HUES64 (cell line): Measurements from ENCODE around the gene GARNL3.

ENCODE experiments used
- H3K27ac ChIP-seq: 2 replicates; pipeline ENCODE4 v1.7.0; 2013; ENCODE audit warnings: low read depth, low read length, inconsistent platforms
- H3K27me3 ChIP-seq: 2 replicates; pipeline ENCODE4 v1.6.1; 2013; ENCODE audit warnings: mild to moderate bottlenecking, low read length; ENCODE audit not compliant: insufficient read depth
- H3K36me3 ChIP-seq: 2 replicates; pipeline ENCODE4 v1.6.1; 2013; ENCODE audit warnings: mild to moderate bottlenecking, low read length; ENCODE audit not compliant: insufficient read depth
- H3K4me1 ChIP-seq: 2 replicates; pipeline ENCODE4 v1.6.1; 2013; ENCODE audit warnings: mild to moderate bottlenecking, low read length, moderate library complexity; ENCODE audit not compliant: insufficient read depth
- H3K4me3 ChIP-seq: 2 replicates; pipeline ENCODE4 v1.5.1; 2013; ENCODE audit warnings: mild to moderate bottlenecking, low read length, moderate library complexity
- H3K9ac ChIP-seq: 2 replicates; pipeline ENCODE4 v1.6.1; 2013; ENCODE audit warnings: mild to moderate bottlenecking, low read depth, low read length
- H3K9me3 ChIP-seq: 2 replicates; pipeline ENCODE4 v1.6.1; 2013; ENCODE audit warnings: low read depth, low read length; ENCODE audit not compliant: insufficient read depth
- WGBS: fragments of 150-250, 120-280 bp; methylation state at CpG from one replicate; pipeline ENCODE4 v1.1.7; 2013; ENCODE audit warnings: missing lambda C conversion rate; 5-methylcytosine and 5-hydroxymethylcytosine counted together

The GARNL3 gene

GRCh38 chr9:127390248-127390545, 125.6 kb downstream of the GARNL3 start:
- Histone ChIP-seq H3K4me3 (no peak overlapping the region), H3K36me3 (no peaks in the 10 kb centered on the region), H3K9ac (no peak overlapping the region), H3K9me3 (no peaks in the 10 kb centered on the region), H3K27ac (no peak overlapping the region), H3K27me3 (peaks cover 4% of the 10 kb centered on the region; the same call in 1 of the 2 replicates), H3K4me1 (0 out of 2 replicates have a peak, but pooled peaks cover 5% of the 10 kb centered on the region)
- WGBS, result 96% methylated on average over 2 of the region's 2 CpGs

- H3K27ac ChIP-seq, result no peak overlapping the region
- no peak overlapping the region for H3K4me3 ChIP-seq
- H3K36me3 ChIP-seq, result no peaks in the 10 kb centered on the region
- 0 out of 2 replicates have a peak, but pooled peaks cover 5% of the 10 kb centered on the region for H3K4me1 ChIP-seq
- H3K9ac ChIP-seq, result no peak overlapping the region
- H3K27me3 ChIP-seq, result peaks cover 8% of the 10 kb centered on the region; the same call in 1 of the 2 replicates
- H3K9me3 ChIP-seq, result no peaks in the 10 kb centered on the region
- WGBS, result 82% methylated on average over 5 of the region's 5 CpGs
Observed at GRCh38 chr9:127390563-127390962, 126.0 kb downstream of the GARNL3 start.

- Histone ChIP-seq H3K9me3 (no peaks in the 10 kb centered on the region), H3K27ac (no peak overlapping the region), H3K36me3 (no peaks in the 10 kb centered on the region), H3K4me1 (0 out of 2 replicates have a peak, but pooled peaks cover 5% of the 10 kb centered on the region), H3K9ac (no peak overlapping the region), H3K27me3 (peaks cover 13% of the 10 kb centered on the region; the same call in 1 of the 2 replicates), H3K4me3 (no peak overlapping the region)
- WGBS, result 86% methylated on average over 5 of the region's 5 CpGs
Observed at GRCh38 chr9:127392166-127392565, 127.6 kb downstream of the GARNL3 start.

- peaks cover 13% of the 10 kb centered on the region; the same call in 1 of the 2 replicates for H3K27me3 ChIP-seq
- 0 out of 2 replicates have a peak, but pooled peaks cover 5% of the 10 kb centered on the region for H3K4me1 ChIP-seq
- 89% methylated on average over 5 of the region's 5 CpGs for WGBS
- no peaks in the 10 kb centered on the region for H3K36me3 ChIP-seq
- no peak overlapping the region for H3K27ac ChIP-seq
- no peak overlapping the region for H3K4me3 ChIP-seq
- H3K9ac ChIP-seq, result no peak overlapping the region
- no peaks in the 10 kb centered on the region for H3K9me3 ChIP-seq
Observed at GRCh38 chr9:127392976-127393375, 128.4 kb downstream of the GARNL3 start.

- H3K27ac ChIP-seq, result no peak overlapping the region
- WGBS, result 100% methylated on average over 2 of the region's 2 CpGs
- H3K27me3 ChIP-seq, result peaks cover 13% of the 10 kb centered on the region; the same call in 1 of the 2 replicates
- H3K9me3 ChIP-seq, result no peaks in the 10 kb centered on the region
- H3K4me1 ChIP-seq, result peaks cover 8% of the 10 kb centered on the region; the same call in 1 of the 2 replicates
- no peak overlapping the region for H3K4me3 ChIP-seq
- H3K9ac ChIP-seq, result no peak overlapping the region
- H3K36me3 ChIP-seq, result no peaks in the 10 kb centered on the region
Observed at GRCh38 chr9:127393645-127394044, 129.1 kb downstream of the GARNL3 start.

GRCh38 chr9:127395497-127396252, 131.1 kb downstream of the GARNL3 start:
- Histone ChIP-seq H3K27me3 (peaks cover 13% of the 10 kb centered on the region; the same call in 1 of the 2 replicates), H3K4me3 (peak overlapping the region; percentile 65), H3K9me3 (no peaks in the 10 kb centered on the region), H3K27ac (no peak overlapping the region), H3K4me1 (peaks cover 6% of the 10 kb centered on the region; the same call in 1 of the 2 replicates), H3K9ac (peak overlapping the region; percentile 52), H3K36me3 (no peaks in the 10 kb centered on the region; the same call in 1 of the 2 replicates)
- WGBS, result 77% methylated on average over 7 of the region's 7 CpGs

- Histone ChIP-seq H3K4me3 (peak overlapping the region; percentile 65), H3K9me3 (no peaks in the 10 kb centered on the region), H3K27ac (peak overlapping the region; percentile 53; the same call in 1 of the 2 replicates), H3K4me1 (peaks cover 6% of the 10 kb centered on the region; the same call in 1 of the 2 replicates), H3K9ac (peak overlapping the region; percentile 52), H3K36me3 (peaks cover 3% of the 10 kb centered on the region), H3K27me3 (peaks cover 13% of the 10 kb centered on the region; the same call in 1 of the 2 replicates)
- 6% methylated on average over 27 of the region's 27 CpGs for WGBS
Observed at GRCh38 chr9:127396253-127396807, 131.8 kb downstream of the GARNL3 start.

- Histone ChIP-seq H3K36me3 (peaks cover 7% of the 10 kb centered on the region), H3K4me1 (peaks cover 6% of the 10 kb centered on the region; the same call in 1 of the 2 replicates), H3K27ac (peak within 1 kb of the TSS; percentile 63; the same call in 1 of the 2 replicates), H3K4me3 (peak within 1 kb of the TSS; percentile 65), H3K9ac (peak within 1 kb of the TSS; percentile 60), H3K27me3 (peaks cover 13% of the 10 kb centered on the region; the same call in 1 of the 2 replicates), H3K9me3 (no peaks in the 10 kb centered on the region)
- WGBS, result under 1% methylated on average over 87 of the region's 87 CpGs
Observed at GRCh38 chr9:127396808-127397645, 132.5 kb downstream of the GARNL3 start, which contains the start of gene SLC2A8. Gene SLC2A8 (plus strand): TSS chr9:127397169. CDS start chr9:127397231, 62 bp downstream.

GRCh38 chr9:127397646-127398274, 133.2 kb downstream of the GARNL3 start:
- Histone ChIP-seq H3K4me3 (peak overlapping the region; percentile 65), H3K27ac (peak overlapping the region; percentile 63; the same call in 1 of the 2 replicates), H3K36me3 (peaks cover 10% of the 10 kb centered on the region), H3K9ac (peak overlapping the region; percentile 60), H3K4me1 (peaks cover 6% of the 10 kb centered on the region; the same call in 1 of the 2 replicates), H3K9me3 (no peaks in the 10 kb centered on the region), H3K27me3 (peaks cover 13% of the 10 kb centered on the region; the same call in 1 of the 2 replicates)
- WGBS, result under 1% methylated on average over 44 of the region's 55 CpGs

GRCh38 chr9:127398275-127398647, 133.7 kb downstream of the GARNL3 start:
- Histone ChIP-seq H3K4me3 (peak overlapping the region; percentile 65), H3K27me3 (peaks cover 13% of the 10 kb centered on the region; the same call in 1 of the 2 replicates), H3K4me1 (peaks cover 6% of the 10 kb centered on the region; the same call in 1 of the 2 replicates), H3K9me3 (no peaks in the 10 kb centered on the region), H3K9ac (peak overlapping the region; percentile 60), H3K27ac (no peak overlapping the region), H3K36me3 (peaks cover 10% of the 10 kb centered on the region)
- 51% methylated on average over 5 of the region's 5 CpGs for WGBS
